ENCODE measurements around the gene SEC23A. TPM values are rescaled to one million over a fixed set of nuclear protein-coding genes. Genes with fewer than 3 reads are reported as not detected.
A peak's percentile ranks its signal among the peaks of the same experiment; 100 is the strongest.

The SEC23A gene
- total and polyA plus RNA-seq, 2 of the 13 experiments (the other 11 are each of a cell fraction or from before 2014, with no cell fraction given), result 403 to 887 TPM

GRCh38 chr14:39102969-39103957, at the start of gene SEC23A (continued):
- TF ChIP-seq TAF1 (CRISPR knock-in tag; IDR thresholded peaks at IDR 0.05), result peak; percentile 99
- peak; percentile 99 for TF ChIP-seq ZBTB4 (CRISPR knock-in tag; IDR thresholded peaks at IDR 0.05; ENCODE audit: borderline replicate concordance)
- TF ChIP-seq HOMEZ (CRISPR knock-in tag; IDR thresholded peaks at IDR 0.05; ENCODE audit: low read depth), result peak; percentile 98
- peak; percentile 88; the same call in 1 of the 2 replicates for TF ChIP-seq ZMYM2 (CRISPR knock-in tag; IDR thresholded peaks at IDR 0.05)
- peak; percentile 98 for TF ChIP-seq BRD4 (CRISPR knock-in tag; IDR thresholded peaks at IDR 0.05)
- TF ChIP-seq ZZZ3 (CRISPR knock-in tag; IDR thresholded peaks at IDR 0.05; ENCODE audit: borderline replicate concordance), result peak; percentile 90
- TF ChIP-seq SALL2 (CRISPR knock-in tag; IDR thresholded peaks at IDR 0.05), result peak; percentile 96; the same call in 1 of the 2 replicates
- peak; percentile 92 for TF ChIP-seq ZNF792 (CRISPR knock-in tag; IDR thresholded peaks at IDR 0.05)
- peak; percentile 99 for TF ChIP-seq TBP (CRISPR knock-in tag; IDR thresholded peaks at IDR 0.05)
- peak; percentile 95 for TF ChIP-seq ZNF329 (CRISPR knock-in tag; IDR thresholded peaks at IDR 0.05; ENCODE audit: low read depth)
- TF ChIP-seq TBL1XR1 (IDR thresholded peaks at IDR 0.05; ENCODE audit: borderline replicate concordance, low read length, partially characterized antibody), result peak; percentile 74
- TF ChIP-seq ZNF318 (CRISPR knock-in tag; IDR thresholded peaks at IDR 0.05), result peak; percentile 97
- peak; percentile 58 for TF ChIP-seq MNT (IDR thresholded peaks at IDR 0.05)
